HCT116 (cell line): Measurements from ENCODE around the gene ENO2. TPM values are rescaled to one million over a fixed set of nuclear protein-coding genes. Genes with fewer than 3 reads are reported as not detected.

Source experiments
- ATAC-seq: fragments of 200-7000 bp; cut with Tn5 transposase; 2 replicates; pipeline ENCODE4 v1.9.1; 2020; ENCODE audit warnings: mild to moderate bottlenecking, moderate library complexity
- BruUV-seq: library from RNA; stranded (reverse); fragments of 400-500 nt; replicated peaks from 2 replicates; lab custom pipeline; 2021; lab: Mats Ljungman, UMichigan
- CTCF ChIA-PET: fragments of 300-600 bp; sonication (Branson Sonifier 250); formaldehyde crosslinking; loops from one replicate; lab custom pipeline; 2021; ENCODE audit warnings: antibody characterized with exemption; lab: Charles Lee
- POLR2A ChIA-PET: fragments of 300-600, 350-600 bp; sonication (Branson Sonifier 250); formaldehyde crosslinking; loops from one replicate; lab custom pipeline; 2021; ENCODE audit warnings: antibody characterized with exemption; lab: Charles Lee
- RAD21 ChIA-PET, 2 experiments: fragments of 300-600 bp; sonication (Branson Sonifier 250); formaldehyde crosslinking; loops; one replicate each; lab custom pipeline; 2023; ENCODE audit warnings: low total read pairs in 2 of 2; ENCODE audit not compliant: uncharacterized antibody in 2 of 2, unreplicated experiment in 2 of 2, low non-redundant PET in 1 of 2; lab: Charles Lee
- DNase-seq: peaks from one replicate; pipeline ENCODE4 v3.0.0-alpha.2; 2010; ENCODE audit warnings: low read depth, low spot score
- H2AFZ ChIP-seq: fragments of 200-600 bp; shearing (Covaris generic), sonication (generic); 2 replicates; pipeline ENCODE4 v1.6.1; 2017; ENCODE audit warnings: low read depth, mixed run types, mixed read lengths, antibody characterized with exemption, low read length; ENCODE audit not compliant: poor library complexity, severe bottlenecking
- H3K27ac ChIP-seq: 2 replicates; pipeline ENCODE4 v1.5.1; 2012; ENCODE audit warnings: low read depth, low read length
- H3K27me3 ChIP-seq: fragments of 200-600 bp; sonication (generic); 2 replicates; pipeline ENCODE4 v1.6.1; 2016; ENCODE audit warnings: mixed run types, low read length, mixed read lengths; ENCODE audit not compliant: insufficient read depth
- H3K36me3 ChIP-seq, 2 experiments: fragments of 200-500 bp in 1 of 2; fragments of 200-600 bp in 1 of 2; sonication (Bioruptor generic) in 1 of 2; sonication (generic) in 1 of 2; 2 replicates each; pipeline versions ENCODE4 v1.5.1 to v1.6.1; 2014 to 2016; ENCODE audit warnings: low read length in 2 of 2, inconsistent platforms in 1 of 2, mixed read lengths in 1 of 2, mixed run types in 1 of 2; ENCODE audit not compliant: insufficient read depth in 2 of 2, control insufficient read depth in 1 of 2
- H3K4me1 ChIP-seq, 2 experiments: fragments of 200-600 bp in 1 of 2; sonication (generic) in 1 of 2; 2 replicates each; pipeline versions ENCODE4 v1.5.1 to v1.6.1; 2012 to 2017; ENCODE audit warnings: low read length in 2 of 2, inconsistent platforms in 1 of 2, mild to moderate bottlenecking in 1 of 2, mixed read lengths in 1 of 2, mixed run types in 1 of 2, moderate library complexity in 1 of 2; ENCODE audit not compliant: insufficient read depth in 2 of 2, control insufficient read depth in 1 of 2
- H3K4me2 ChIP-seq: fragments of 200-600 bp; sonication (generic); 2 replicates; pipeline ENCODE4 v1.6.1; 2017; ENCODE audit warnings: mixed run types, low read length, mixed read lengths
- H3K4me3 ChIP-seq, 2 experiments: fragments of 200-600 bp in 1 of 2; sonication (generic) in 1 of 2; replicated peaks in 1 of 2; 2 replicates each; pipeline ENCODE4 v1.5.1; 2011 to 2016; ENCODE audit warnings: low read length in 2 of 2, control low read depth in 1 of 2, low read depth in 1 of 2, mild to moderate bottlenecking in 1 of 2, mixed read lengths in 1 of 2, mixed run types in 1 of 2
- H3K79me2 ChIP-seq: fragments of 200-600 bp; sonication (generic); 2 replicates; pipeline ENCODE4 v1.6.1; 2017; ENCODE audit warnings: mild to moderate bottlenecking, mixed run types, low read length, moderate library complexity, mixed read lengths; ENCODE audit not compliant: insufficient read depth
- H3K9ac ChIP-seq: fragments of 200-600 bp; sonication (generic); 2 replicates; pipeline ENCODE4 v1.6.1; 2016; ENCODE audit warnings: low read length, mixed read lengths
- H3K9me2 ChIP-seq: fragments of 200-600 bp; sonication (generic), shearing (Covaris generic); 2 replicates; pipeline ENCODE4 v1.6.1; 2017; ENCODE audit warnings: mixed run types, mild to moderate bottlenecking, moderate library complexity; ENCODE audit not compliant: insufficient read depth
- H3K9me3 ChIP-seq, 2 experiments: fragments of 200-500 bp in 1 of 2; fragments of 200-600 bp in 1 of 2; sonication (Bioruptor generic) in 1 of 2; sonication (generic) in 1 of 2; 2 replicates each; pipeline ENCODE4 v1.6.1; 2014 to 2017; ENCODE audit warnings: low read length in 2 of 2, mixed read lengths in 2 of 2, inconsistent platforms in 1 of 2, low read depth in 1 of 2, mild to moderate bottlenecking in 1 of 2, mixed run types in 1 of 2, moderate library complexity in 1 of 2; ENCODE audit not compliant: control insufficient read depth in 1 of 2, insufficient read depth in 1 of 2
- H4K20me1 ChIP-seq: fragments of 200-600 bp; sonication (generic), shearing (Covaris generic); 2 replicates; pipeline ENCODE4 v1.6.1; 2017; ENCODE audit warnings: mixed run types, mild to moderate bottlenecking, moderate library complexity; ENCODE audit not compliant: insufficient read depth
- CBX3 ChIP-seq: IDR thresholded peaks from 2 replicates; pipeline ENCODE4 v1.6.1; 2012; ENCODE audit warnings: low read depth
- CEBPB ChIP-seq: IDR thresholded peaks from 2 replicates; pipeline ENCODE4 v1.6.1; 2012; ENCODE audit warnings: low read depth
- EZH2 ChIP-seq: fragments of 200-600 bp; sonication (generic); IDR thresholded peaks from 2 replicates; pipeline ENCODE4 v1.6.1; 2017; ENCODE audit warnings: antibody characterized with exemption, mixed run types
- FOSL1 ChIP-seq: IDR thresholded peaks from 2 replicates; pipeline ENCODE4 v1.6.1; 2012; ENCODE audit warnings: low read depth
- JUND ChIP-seq: IDR thresholded peaks from 2 replicates; pipeline ENCODE4 v1.6.1; 2012
- MAX ChIP-seq: IDR thresholded peaks from 2 replicates; pipeline ENCODE4 v1.6.1; 2012
- RAD21 ChIP-seq: IDR thresholded peaks from 2 replicates; pipeline ENCODE4 v1.6.1; 2012; ENCODE audit warnings: low read depth, mild to moderate bottlenecking
- SIN3A ChIP-seq: IDR thresholded peaks from 2 replicates; pipeline ENCODE4 v1.6.1; 2012; ENCODE audit warnings: low read depth
- SP1 ChIP-seq: IDR thresholded peaks from 2 replicates; pipeline ENCODE4 v1.6.1; 2012; ENCODE audit warnings: low read depth
- SRF ChIP-seq: IDR thresholded peaks from 2 replicates; pipeline ENCODE4 v1.6.1; 2012; ENCODE audit warnings: low read depth
- YY1 ChIP-seq: IDR thresholded peaks from 2 replicates; pipeline ENCODE4 v1.6.1; 2011; ENCODE audit warnings: low read length, low read depth, moderate library complexity, mild to moderate bottlenecking; ENCODE audit not compliant: insufficient replicate concordance; ENCODE audit errors: extremely low read depth
- ZFX ChIP-seq: fragments of 450-650 bp; IDR thresholded peaks from 2 replicates; pipeline ENCODE4 v1.6.1; 2017
- ZNF274 ChIP-seq: fragments of 200-500 bp; sonication (Bioruptor generic); IDR thresholded peaks from 2 replicates; pipeline ENCODE4 v1.6.1; 2014; ENCODE audit warnings: mild to moderate bottlenecking, low read depth, low read length, inconsistent platforms
- intact Hi-C: fragments of 100-400 bp; cut with micrococcal nuclease; formaldehyde crosslinking; loops from 2 replicates; pipeline ENCODE4 v1.10.0; 2022
- total RNA-seq: library from RNA; stranded (reverse); gene quantifications from one replicate; pipeline ENCODE4 v1.2.1, GENCODE V29; 2021; ENCODE audit not compliant: unreplicated experiment
- TF ChIP-seq, protein P1 (sequence below): IDR thresholded peaks from 2 replicates; pipeline ENCODE4 v1.6.1; 2011; ENCODE audit warnings: mild to moderate bottlenecking, low read length, moderate library complexity; ENCODE audit not compliant: insufficient replicate concordance; ENCODE audit errors: extremely low read depth
- TF ChIP-seq, protein P2 (sequence below), 3 experiments: fragments of 200-600 bp in 1 of 3; sonication (generic) in 1 of 3; IDR thresholded peaks in 2 of 3; conservative IDR thresholded peaks in 1 of 3; 2 replicates each; pipeline ENCODE4 v1.5.1; 2012 to 2017; ENCODE audit warnings: low read depth in 2 of 3, low read length in 2 of 3, antibody characterized with exemption in 1 of 3, borderline replicate concordance in 1 of 3, control low read depth in 1 of 3, mild to moderate bottlenecking in 1 of 3, mixed read lengths in 1 of 3, mixed run types in 1 of 3, moderate library complexity in 1 of 3; ENCODE audit not compliant: insufficient read depth in 1 of 3
- TF ChIP-seq, protein P3 (sequence below): IDR thresholded peaks from 2 replicates; pipeline ENCODE4 v1.6.1; 2012; ENCODE audit warnings: low read depth

The ENO2 gene
- total RNA-seq, 1 experiment from 2014 or later, result 117 TPM

DNA sequence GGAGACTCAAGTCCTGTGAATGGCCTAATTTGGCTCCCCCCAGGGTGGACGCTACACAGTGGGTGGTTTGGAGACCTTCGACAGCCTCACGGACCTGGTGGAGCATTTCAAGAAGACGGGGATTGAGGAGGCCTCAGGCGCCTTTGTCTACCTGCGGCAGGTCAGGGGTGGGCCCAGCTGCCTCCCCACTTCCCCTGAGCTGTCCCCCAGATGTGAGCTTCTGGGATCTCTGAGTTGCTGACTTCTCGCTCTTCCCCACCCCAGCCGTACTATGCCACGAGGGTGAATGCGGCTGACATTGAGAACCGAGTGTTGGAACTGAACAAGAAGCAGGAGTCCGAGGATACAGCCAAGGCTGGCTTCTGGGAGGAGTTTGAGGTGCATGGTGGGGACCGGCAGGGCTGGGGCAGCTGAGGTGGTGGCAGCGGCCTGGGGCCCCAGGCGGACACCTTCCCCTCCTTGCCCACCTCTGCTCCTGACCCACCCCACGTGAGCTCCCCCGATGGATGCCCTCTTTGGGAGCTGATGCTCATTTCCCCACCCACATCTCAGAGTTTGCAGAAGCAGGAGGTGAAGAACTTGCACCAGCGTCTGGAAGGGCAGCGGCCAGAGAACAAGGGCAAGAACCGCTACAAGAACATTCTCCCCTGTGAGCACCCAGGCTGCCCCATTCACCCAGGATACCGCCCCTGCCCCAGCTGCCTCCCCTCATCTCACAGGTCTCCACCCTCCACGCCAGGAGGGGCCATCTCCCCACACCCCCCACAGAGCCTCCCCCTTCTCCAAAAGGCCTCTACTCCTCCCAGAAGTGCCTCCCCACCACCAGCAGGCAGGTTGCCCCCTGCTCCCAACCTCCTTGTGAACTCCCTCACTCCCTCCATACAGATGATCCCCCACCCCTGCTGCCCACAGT is 41.0 kb downstream of the ENO2 start:
- intact Hi-C loops, result no loop called here
- Histone ChIP-seq H3K36me3 (no peaks in the 10 kb centered on the region), H2AFZ (no peak overlapping the region), H3K9ac (no peak overlapping the region), H3K27me3 (no peaks in the 10 kb centered on the region), H3K9me3 (no peaks in the 10 kb centered on the region), H3K27ac (no peak overlapping the region), H3K4me3 (no peak overlapping the region), H3K79me2 (no peaks in the 10 kb centered on the region), H3K4me1 (peaks cover 8 to 11% of the 10 kb centered on the region in 2 experiments), H4K20me1 (no peaks in the 10 kb centered on the region), H3K4me2 (no peak overlapping the region), H3K9me2 (no peaks in the 10 kb centered on the region)
- ChIA-PET CTCF (no interaction called here), POLR2A (interaction anchor here (1.2 kb wide), 1 partner anchor 11 kb away, joined by 5 read pairs; the partner anchor contains the start of genes C12orf57 and RNU7-1), RAD21 (no interaction called here)
- ATAC-seq (no peak), DNase-seq (no peak)
- no peak for TF ChIP-seq ZFX
- no peak for TF ChIP-seq YY1
- TF ChIP-seq, protein P1, sequence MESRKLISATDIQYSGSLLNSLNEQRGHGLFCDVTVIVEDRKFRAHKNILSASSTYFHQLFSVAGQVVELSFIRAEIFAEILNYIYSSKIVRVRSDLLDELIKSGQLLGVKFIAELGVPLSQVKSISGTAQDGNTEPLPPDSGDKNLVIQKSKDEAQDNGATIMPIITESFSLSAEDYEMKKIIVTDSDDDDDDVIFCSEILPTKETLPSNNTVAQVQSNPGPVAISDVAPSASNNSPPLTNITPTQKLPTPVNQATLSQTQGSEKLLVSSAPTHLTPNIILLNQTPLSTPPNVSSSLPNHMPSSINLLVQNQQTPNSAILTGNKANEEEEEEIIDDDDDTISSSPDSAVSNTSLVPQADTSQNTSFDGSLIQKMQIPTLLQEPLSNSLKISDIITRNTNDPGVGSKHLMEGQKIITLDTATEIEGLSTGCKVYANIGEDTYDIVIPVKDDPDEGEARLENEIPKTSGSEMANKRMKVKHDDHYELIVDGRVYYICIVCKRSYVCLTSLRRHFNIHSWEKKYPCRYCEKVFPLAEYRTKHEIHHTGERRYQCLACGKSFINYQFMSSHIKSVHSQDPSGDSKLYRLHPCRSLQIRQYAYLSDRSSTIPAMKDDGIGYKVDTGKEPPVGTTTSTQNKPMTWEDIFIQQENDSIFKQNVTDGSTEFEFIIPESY, result no peak
- no peak for TF ChIP-seq CBX3
- TF ChIP-seq, protein P2, sequence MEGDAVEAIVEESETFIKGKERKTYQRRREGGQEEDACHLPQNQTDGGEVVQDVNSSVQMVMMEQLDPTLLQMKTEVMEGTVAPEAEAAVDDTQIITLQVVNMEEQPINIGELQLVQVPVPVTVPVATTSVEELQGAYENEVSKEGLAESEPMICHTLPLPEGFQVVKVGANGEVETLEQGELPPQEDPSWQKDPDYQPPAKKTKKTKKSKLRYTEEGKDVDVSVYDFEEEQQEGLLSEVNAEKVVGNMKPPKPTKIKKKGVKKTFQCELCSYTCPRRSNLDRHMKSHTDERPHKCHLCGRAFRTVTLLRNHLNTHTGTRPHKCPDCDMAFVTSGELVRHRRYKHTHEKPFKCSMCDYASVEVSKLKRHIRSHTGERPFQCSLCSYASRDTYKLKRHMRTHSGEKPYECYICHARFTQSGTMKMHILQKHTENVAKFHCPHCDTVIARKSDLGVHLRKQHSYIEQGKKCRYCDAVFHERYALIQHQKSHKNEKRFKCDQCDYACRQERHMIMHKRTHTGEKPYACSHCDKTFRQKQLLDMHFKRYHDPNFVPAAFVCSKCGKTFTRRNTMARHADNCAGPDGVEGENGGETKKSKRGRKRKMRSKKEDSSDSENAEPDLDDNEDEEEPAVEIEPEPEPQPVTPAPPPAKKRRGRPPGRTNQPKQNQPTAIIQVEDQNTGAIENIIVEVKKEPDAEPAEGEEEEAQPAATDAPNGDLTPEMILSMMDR (IDR thresholded peaks at IDR 0.05 in 2 of 3, conservative IDR thresholded peaks at IDR 0.05 in 1 of 3; ENCODE audit: borderline replicate concordance in 1 of 3, insufficient read depth in 1 of 3, low read depth in 2 of 3, low read length in 2 of 3), result no peak
- TF ChIP-seq RAD21, result no peak
- no peak for TF ChIP-seq JUND
- TF ChIP-seq EZH2, result no peak
- TF ChIP-seq CEBPB, result no peak
- TF ChIP-seq SP1, result no peak
- no peak for TF ChIP-seq SRF
- TF ChIP-seq, protein P3, sequence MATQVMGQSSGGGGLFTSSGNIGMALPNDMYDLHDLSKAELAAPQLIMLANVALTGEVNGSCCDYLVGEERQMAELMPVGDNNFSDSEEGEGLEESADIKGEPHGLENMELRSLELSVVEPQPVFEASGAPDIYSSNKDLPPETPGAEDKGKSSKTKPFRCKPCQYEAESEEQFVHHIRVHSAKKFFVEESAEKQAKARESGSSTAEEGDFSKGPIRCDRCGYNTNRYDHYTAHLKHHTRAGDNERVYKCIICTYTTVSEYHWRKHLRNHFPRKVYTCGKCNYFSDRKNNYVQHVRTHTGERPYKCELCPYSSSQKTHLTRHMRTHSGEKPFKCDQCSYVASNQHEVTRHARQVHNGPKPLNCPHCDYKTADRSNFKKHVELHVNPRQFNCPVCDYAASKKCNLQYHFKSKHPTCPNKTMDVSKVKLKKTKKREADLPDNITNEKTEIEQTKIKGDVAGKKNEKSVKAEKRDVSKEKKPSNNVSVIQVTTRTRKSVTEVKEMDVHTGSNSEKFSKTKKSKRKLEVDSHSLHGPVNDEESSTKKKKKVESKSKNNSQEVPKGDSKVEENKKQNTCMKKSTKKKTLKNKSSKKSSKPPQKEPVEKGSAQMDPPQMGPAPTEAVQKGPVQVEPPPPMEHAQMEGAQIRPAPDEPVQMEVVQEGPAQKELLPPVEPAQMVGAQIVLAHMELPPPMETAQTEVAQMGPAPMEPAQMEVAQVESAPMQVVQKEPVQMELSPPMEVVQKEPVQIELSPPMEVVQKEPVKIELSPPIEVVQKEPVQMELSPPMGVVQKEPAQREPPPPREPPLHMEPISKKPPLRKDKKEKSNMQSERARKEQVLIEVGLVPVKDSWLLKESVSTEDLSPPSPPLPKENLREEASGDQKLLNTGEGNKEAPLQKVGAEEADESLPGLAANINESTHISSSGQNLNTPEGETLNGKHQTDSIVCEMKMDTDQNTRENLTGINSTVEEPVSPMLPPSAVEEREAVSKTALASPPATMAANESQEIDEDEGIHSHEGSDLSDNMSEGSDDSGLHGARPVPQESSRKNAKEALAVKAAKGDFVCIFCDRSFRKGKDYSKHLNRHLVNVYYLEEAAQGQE, result no peak
- TF ChIP-seq ZNF274, result no peak
- TF ChIP-seq FOSL1, result no peak
- TF ChIP-seq MAX, result no peak
- no peak for TF ChIP-seq SIN3A
- no TSS peak for BruUV-seq
